Fibroblast of the conjunctiva (primary cell): ENCODE data around the gene KMT2C.
"Not testable (repeated sequence)": the region's sequence is repeated elsewhere in the genome, so short reads cannot be mapped to it uniquely, and the experiment has no call there.

ENCODE experiments used
- DNase-seq: peaks from one replicate; pipeline ENCODE4 v3.0.0-alpha.2; 2010; ENCODE audit warnings: low read depth

KMT2C gene

GRCh38 chr7:152435384-152436110 lies at the start of gene KMT2C:
Gene KMT2C (minus strand): TSS chr7:152436003. CDS start chr7:152435786, 217 bp downstream.
- no peak for DNase-seq

GRCh38 chr7:152481082-152481481 lies 45.3 kb upstream of the KMT2C start:
- DNase-seq: no peak

- DNase-seq: no peak
Measured at GRCh38 chr7:152480664-152481063, 44.9 kb upstream of the KMT2C start.

- no peak for DNase-seq
Measured at GRCh38 chr7:152479595-152479994, 43.8 kb upstream of the KMT2C start.

- DNase-seq: no peak
Measured at GRCh38 chr7:152478140-152478539, 42.3 kb upstream of the KMT2C start.

- DNase-seq: no peak
Measured at GRCh38 chr7:152477079-152477478, 41.3 kb upstream of the KMT2C start.

- DNase-seq: no peak
Measured at GRCh38 chr7:152476551-152476950, 40.7 kb upstream of the KMT2C start.

- DNase-seq: not testable (repeated sequence)
Measured at GRCh38 chr7:152471023-152471620, 35.3 kb upstream of the KMT2C start.

- not testable (repeated sequence) for DNase-seq
Measured at GRCh38 chr7:152470251-152471022, 34.6 kb upstream of the KMT2C start.

GRCh38 chr7:152469576-152469975 lies 33.8 kb upstream of the KMT2C start:
- not testable (repeated sequence) for DNase-seq

- DNase-seq: no peak
Measured at GRCh38 chr7:152467225-152467624, 31.4 kb upstream of the KMT2C start.

- DNase-seq: no peak
Measured at GRCh38 chr7:152465119-152465387, 29.2 kb upstream of the KMT2C start.

- DNase-seq: no peak
Measured at GRCh38 chr7:152464312-152465118, 28.7 kb upstream of the KMT2C start.

- DNase-seq: peak; percentile 99
Measured at GRCh38 chr7:152463709-152464311, 28.0 kb upstream of the KMT2C start.

- no peak for DNase-seq
Measured at GRCh38 chr7:152462995-152463708, 27.3 kb upstream of the KMT2C start.

- no peak for DNase-seq
Measured at GRCh38 chr7:152459724-152460251, 24.0 kb upstream of the KMT2C start.

GRCh38 chr7:152451356-152451755 lies 15.6 kb upstream of the KMT2C start:
- DNase-seq: no peak

GRCh38 chr7:152445386-152446008 lies 9.7 kb upstream of the KMT2C start:
- not testable (repeated sequence) for DNase-seq

GRCh38 chr7:152443586-152443985 lies 7.8 kb upstream of the KMT2C start:
- DNase-seq: no peak

- DNase-seq: no peak
Measured at GRCh38 chr7:152442330-152442835, 6.6 kb upstream of the KMT2C start.
